OCI-LY3 (cell line): ENCODE results near the gene GPR3.

Experiments used
- EZH2phosphoT487 ChIP-seq: fragments of 200-600 bp; shearing (Covaris generic); IDR thresholded peaks from 2 replicates; pipeline ENCODE4 v1.6.1; 2018; ENCODE audit warnings: antibody characterized with exemption, mixed run types, low read depth
- TF ChIP-seq, protein P1 (sequence below): fragments of 200-600, 300-600 bp; sonication (generic); IDR thresholded peaks from 2 replicates; pipeline ENCODE4 v1.5.1; 2014; ENCODE audit warnings: antibody characterized with exemption, low read length, low read depth

DNA sequence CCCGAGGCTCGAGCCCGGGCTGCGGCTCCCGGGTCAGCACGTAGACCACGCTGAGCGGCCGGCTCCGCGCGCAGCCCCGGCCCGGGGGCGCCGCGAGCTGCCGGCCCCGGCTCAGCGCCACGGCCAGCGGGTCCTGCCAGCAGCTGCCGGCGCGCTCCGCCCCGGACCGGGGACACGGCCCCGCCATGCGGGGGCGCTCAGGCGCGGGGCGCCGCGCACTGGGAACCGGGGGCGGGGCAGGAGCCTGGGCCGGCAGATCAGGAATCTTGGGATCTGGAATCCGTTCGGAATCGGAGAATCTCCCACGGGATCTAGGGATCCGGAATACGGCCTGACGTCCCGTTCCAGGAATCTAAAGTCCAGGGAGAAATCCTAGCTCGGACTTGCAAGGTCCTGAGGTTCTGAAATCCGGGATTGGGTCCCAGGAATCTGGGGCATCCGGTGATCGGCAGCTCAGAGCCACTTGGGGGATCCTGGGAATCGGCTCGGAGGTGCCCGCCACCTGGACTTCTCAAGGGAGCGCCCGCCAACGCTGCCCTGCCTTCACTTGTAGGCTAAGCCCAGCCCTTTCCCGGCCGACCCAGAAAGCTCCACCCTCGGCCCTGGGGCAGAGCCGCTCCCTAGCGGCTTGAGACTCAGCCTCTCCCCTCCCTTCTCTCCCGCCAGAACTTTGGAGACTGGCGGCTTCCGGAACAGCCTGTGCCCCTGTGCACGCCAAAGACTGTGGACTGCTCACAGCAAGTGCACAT, 25.8 kb upstream of the GPR3 start, which contains the start of gene MAP3K6:
- TF ChIP-seq, protein P1, sequence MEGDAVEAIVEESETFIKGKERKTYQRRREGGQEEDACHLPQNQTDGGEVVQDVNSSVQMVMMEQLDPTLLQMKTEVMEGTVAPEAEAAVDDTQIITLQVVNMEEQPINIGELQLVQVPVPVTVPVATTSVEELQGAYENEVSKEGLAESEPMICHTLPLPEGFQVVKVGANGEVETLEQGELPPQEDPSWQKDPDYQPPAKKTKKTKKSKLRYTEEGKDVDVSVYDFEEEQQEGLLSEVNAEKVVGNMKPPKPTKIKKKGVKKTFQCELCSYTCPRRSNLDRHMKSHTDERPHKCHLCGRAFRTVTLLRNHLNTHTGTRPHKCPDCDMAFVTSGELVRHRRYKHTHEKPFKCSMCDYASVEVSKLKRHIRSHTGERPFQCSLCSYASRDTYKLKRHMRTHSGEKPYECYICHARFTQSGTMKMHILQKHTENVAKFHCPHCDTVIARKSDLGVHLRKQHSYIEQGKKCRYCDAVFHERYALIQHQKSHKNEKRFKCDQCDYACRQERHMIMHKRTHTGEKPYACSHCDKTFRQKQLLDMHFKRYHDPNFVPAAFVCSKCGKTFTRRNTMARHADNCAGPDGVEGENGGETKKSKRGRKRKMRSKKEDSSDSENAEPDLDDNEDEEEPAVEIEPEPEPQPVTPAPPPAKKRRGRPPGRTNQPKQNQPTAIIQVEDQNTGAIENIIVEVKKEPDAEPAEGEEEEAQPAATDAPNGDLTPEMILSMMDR = peak; percentile 33
- TF ChIP-seq EZH2phosphoT487 = no peak
